ENCODE measurements around the gene THSD7B. TPM values are rescaled to one million over a fixed set of nuclear protein-coding genes. Genes with fewer than 3 reads are reported as not detected.

THSD7B gene
- total and polyA plus RNA-seq, 7 donors = 0.03 to 0.67 (median 0.13) TPM; not detected in 1

GRCh38 chr2:136777391-136777790, 12.0 kb downstream of the THSD7B start:
- intact Hi-C loops (cut with DNase I) = no loop called here
- Histone ChIP-seq H3K4me3 (no peak overlapping the region), H3K27me3 (ENCODE audit: insufficient read depth in 3 of 3, low read length in 2 of 3) (peaks cover 0 to 2% (median 0%) of the 10 kb centered on the region in 3 donors), H3K9me3 (no peaks in the 10 kb centered on the region), H3K4me1 (no peaks in the 10 kb centered on the region), H3K27ac (no peak overlapping the region), H3K36me3 (ENCODE audit: insufficient read depth in 1 of 2, low read depth in 1 of 2) (no peaks in the 10 kb centered on the region)
- 50 to 65% (median 58%) methylated on average over 2 of the region's 2 CpGs for WGBS, 3 donors
- TF ChIP-seq CTCF (IDR thresholded peaks at IDR 0.05) = no peak
- no peak for ATAC-seq
- DNase-seq = no peak

GRCh38 chr2:136783856-136784255, 18.5 kb downstream of the THSD7B start:
- H3K9me3 ChIP-seq = no peaks in the 10 kb centered on the region
- no peak for TF ChIP-seq CTCF (IDR thresholded peaks at IDR 0.05)
- H3K27ac ChIP-seq = no peak overlapping the region
- intact Hi-C loops (cut with DNase I) = no loop called here
- H3K27me3 ChIP-seq (ENCODE audit: insufficient read depth in 3 of 3, low read length in 2 of 3) = peaks cover 0 to 2% (median 0%) of the 10 kb centered on the region in 3 donors
- H3K4me3 ChIP-seq = no peak overlapping the region
- ATAC-seq (no peak), DNase-seq (no peak)
- 49 to 56% (median 51%) methylated on average over 4 of the region's 4 CpGs for WGBS, 3 donors
- no peaks in the 10 kb centered on the region for H3K4me1 ChIP-seq
- H3K36me3 ChIP-seq (ENCODE audit: insufficient read depth in 1 of 2, low read depth in 1 of 2) = no peaks in the 10 kb centered on the region

- ATAC-seq (no peak), DNase-seq (no peak)
- 85 to 90% (median 88%) methylated on average over 3 of the region's 3 CpGs for WGBS, 3 donors
These were observed 19.9 kb downstream of the THSD7B start for GRCh38 chr2:136785215-136785614.

DNA sequence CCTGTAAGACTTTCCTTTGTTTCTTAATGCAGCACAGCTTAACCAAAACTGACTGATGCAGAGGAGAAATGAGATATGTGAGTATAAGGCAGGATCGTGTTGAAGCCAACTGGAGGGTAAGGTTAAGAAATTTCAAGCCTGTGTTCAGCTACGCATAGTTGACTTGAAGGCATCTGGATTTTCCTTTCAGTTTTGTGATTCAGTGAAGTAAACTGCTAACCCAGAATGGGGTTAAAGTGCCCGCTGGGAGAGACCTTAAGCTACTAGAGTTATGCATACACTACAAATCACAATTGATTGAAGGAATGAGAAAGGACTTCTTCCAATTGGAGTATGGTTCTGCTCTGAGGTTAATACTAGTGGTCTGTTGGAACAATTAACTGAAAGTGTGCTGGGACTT, 22.6 kb downstream of the THSD7B start:
- no peak for ATAC-seq
- intact Hi-C loops (cut with DNase I) = no loop called here
- DNase-seq = no peak
- Histone ChIP-seq H3K27me3 (ENCODE audit: insufficient read depth in 3 of 3, low read length in 2 of 3) (no peaks in the 10 kb centered on the region), H3K36me3 (ENCODE audit: insufficient read depth in 1 of 2, low read depth in 1 of 2) (no peaks in the 10 kb centered on the region), H3K4me1 (no peaks in the 10 kb centered on the region), H3K9me3 (no peaks in the 10 kb centered on the region), H3K4me3 (no peak overlapping the region), H3K27ac (no peak overlapping the region)
- no peak for TF ChIP-seq CTCF (IDR thresholded peaks at IDR 0.05)
- WGBS, 3 donors = 38 to 46% (median 44%) methylated on average over 3 of the region's 3 CpGs

More at GRCh38 chr2:136785215-136785614, 19.9 kb downstream of the THSD7B start:
- no peaks in the 10 kb centered on the region for H3K36me3 ChIP-seq (ENCODE audit: insufficient read depth in 1 of 2, low read depth in 1 of 2)
- no peak overlapping the region for H3K27ac ChIP-seq
- no peak for TF ChIP-seq CTCF (IDR thresholded peaks at IDR 0.05)
- H3K4me3 ChIP-seq = no peak overlapping the region
- H3K4me1 ChIP-seq = no peaks in the 10 kb centered on the region
- H3K9me3 ChIP-seq = no peaks in the 10 kb centered on the region
- no peaks in the 10 kb centered on the region for H3K27me3 ChIP-seq (ENCODE audit: insufficient read depth in 3 of 3, low read length in 2 of 3)
- intact Hi-C loops (cut with DNase I) = no loop called here

DNA sequence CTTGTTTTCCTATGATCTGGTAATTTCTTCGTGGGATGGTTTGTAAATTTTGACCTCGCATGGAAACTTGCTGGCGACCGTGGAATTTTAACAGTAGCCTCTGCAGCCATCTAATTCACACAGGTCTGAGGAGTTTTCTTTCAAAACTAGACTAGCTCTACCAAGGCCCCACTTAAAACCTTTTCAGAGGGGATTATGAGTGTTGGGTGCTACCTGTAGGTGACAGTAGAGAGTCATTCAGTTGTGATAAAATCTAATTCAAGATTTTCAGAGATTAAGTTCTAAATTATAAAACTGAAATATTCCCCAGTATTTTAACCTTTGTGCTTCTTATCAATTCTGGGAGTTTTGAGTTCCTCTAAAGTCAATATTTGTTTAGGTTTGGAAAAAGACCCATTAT, 31.0 kb downstream of the THSD7B start:
- DNase-seq (no peak), ATAC-seq (no peak)
- no peaks in the 10 kb centered on the region for H3K36me3 ChIP-seq (ENCODE audit: insufficient read depth in 1 of 2, low read depth in 1 of 2)
- no peaks in the 10 kb centered on the region for H3K4me1 ChIP-seq
- intact Hi-C loops (cut with DNase I) = no loop called here
- H3K27me3 ChIP-seq (ENCODE audit: insufficient read depth in 3 of 3, low read length in 2 of 3) = no peaks in the 10 kb centered on the region
- H3K9me3 ChIP-seq = no peaks in the 10 kb centered on the region
- 67 to 78% (median 71%) methylated on average over 4 of the region's 4 CpGs for WGBS, 3 donors
- H3K27ac ChIP-seq = no peak overlapping the region
- no peak overlapping the region for H3K4me3 ChIP-seq
- TF ChIP-seq CTCF (IDR thresholded peaks at IDR 0.05) = no peak
